ENCODE data around the gene CARM1.
A peak's percentile ranks its signal among the peaks of the same experiment; 100 is the strongest.
"Not testable (repeated sequence)": the region's sequence is repeated elsewhere in the genome, so short reads cannot be mapped to it uniquely, and the experiment has no call there.

Gene CARM1

GRCh38 chr19:10935371-10936059, 64.2 kb downstream of the CARM1 start:
- peak; percentile 69 for DNase-seq

GRCh38 chr19:10936661-10937084, 65.3 kb downstream of the CARM1 start:
- peak; percentile 94 for DNase-seq

- not testable (repeated sequence) for DNase-seq
Measured at GRCh38 chr19:10941649-10942048, 70.3 kb downstream of the CARM1 start.

- not testable (repeated sequence) for DNase-seq
Measured at GRCh38 chr19:10943412-10943811, 72.1 kb downstream of the CARM1 start.

- DNase-seq = peak; percentile 50
Measured at GRCh38 chr19:10945264-10945663, 73.9 kb downstream of the CARM1 start.

GRCh38 chr19:10946958-10947657, 75.8 kb downstream of the CARM1 start:
- no peak for DNase-seq

GRCh38 chr19:10952809-10953208, 81.5 kb downstream of the CARM1 start:
- DNase-seq = no peak

- DNase-seq = not testable (repeated sequence)
Measured at GRCh38 chr19:10959277-10959968, 88.1 kb downstream of the CARM1 start.

- DNase-seq = peak; percentile 98
Measured at GRCh38 chr19:10960314-10961072, 89.1 kb downstream of the CARM1 start, which contains the start of gene SMARCA4. Gene SMARCA4 (plus strand): TSS chr19:10961030. CDS start chr19:10984152, 23,122 bp downstream.

- peak; percentile 50 for DNase-seq
Measured at GRCh38 chr19:10961073-10961860, 89.9 kb downstream of the CARM1 start.

- DNase-seq = no peak
Measured at GRCh38 chr19:10962863-10963262, 91.5 kb downstream of the CARM1 start.

- DNase-seq = no peak
Measured at GRCh38 chr19:10963865-10964264, 92.5 kb downstream of the CARM1 start.

- no peak for DNase-seq
Measured at GRCh38 chr19:10964903-10965302, 93.5 kb downstream of the CARM1 start.

- no peak for DNase-seq
Measured at GRCh38 chr19:10965398-10965797, 94.0 kb downstream of the CARM1 start.

- DNase-seq = no peak
Measured at GRCh38 chr19:10966809-10967208, 95.5 kb downstream of the CARM1 start.

GRCh38 chr19:10968527-10969135, 97.3 kb downstream of the CARM1 start:
- DNase-seq = no peak

GRCh38 chr19:10971107-10971726, 99.9 kb downstream of the CARM1 start:
- DNase-seq = no peak

Measured in hematopoietic multipotent progenitor cell treated with erythropoietin and hydrocortisone succinate and interleukin-3 and kit ligand, for 6 days (in vitro differentiated cells).